Measurements from ENCODE around the gene ANKLE1. TPM values are rescaled to one million over a fixed set of nuclear protein-coding genes. Genes with fewer than 3 reads are reported as not detected.
A peak's percentile ranks its signal among the peaks of the same experiment; 100 is the strongest.

The ANKLE1 gene
- total RNA-seq, 4 donors from 2014 or later = under 0.01 to 3.0 (median 0.88) TPM

DNA sequence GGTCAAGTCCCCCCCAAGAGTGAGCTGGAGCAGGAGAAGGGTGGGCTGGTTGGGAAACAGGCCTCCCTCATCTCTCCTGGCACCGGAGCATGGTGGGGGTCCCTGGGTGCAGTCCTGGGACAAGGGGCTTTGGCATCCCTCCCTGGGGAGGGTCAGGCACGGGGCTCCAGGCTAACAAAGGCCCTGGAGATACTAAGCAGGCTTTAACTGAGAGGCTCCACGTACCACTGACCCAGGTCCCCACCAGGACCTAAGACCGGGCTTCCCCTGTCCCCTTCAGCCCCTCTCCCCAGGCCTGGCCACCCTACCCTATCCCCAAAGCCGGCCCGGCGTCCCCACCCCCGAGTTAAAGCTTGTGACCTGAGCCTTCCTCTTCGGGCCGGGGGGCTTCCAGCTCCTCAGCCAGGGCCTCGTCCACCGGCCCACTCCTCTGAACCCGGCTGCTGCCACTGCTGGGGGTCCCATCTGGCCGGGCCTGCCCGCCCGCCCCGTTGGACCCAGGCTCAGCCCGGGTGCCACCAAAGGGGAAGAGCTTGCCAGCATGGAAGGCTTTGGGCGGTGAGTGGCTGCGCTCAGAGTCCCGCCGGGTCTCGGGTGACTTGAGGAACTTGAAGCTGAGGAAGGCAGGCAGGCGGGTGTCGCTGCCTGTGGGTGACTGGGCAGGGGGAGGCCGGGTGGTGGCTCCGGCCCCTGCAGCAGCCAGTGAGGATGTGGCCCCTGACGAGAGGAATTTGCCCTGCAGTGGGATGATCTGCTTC lies 42.8 kb downstream of the ANKLE1 start:
- no peak overlapping the region for H3K27ac ChIP-seq (replicated peaks in 1 of 4)
- peaks cover 0 to 14% (median 2%) of the 10 kb centered on the region in 4 donors for H3K27me3 ChIP-seq
- WGBS = 94% methylated on average over 9 of the region's 28 CpGs
- H3K4me1 ChIP-seq = peaks cover 6 to 65% (median 58%) of the 10 kb centered on the region in 4 donors
- peaks cover 20 to 48% (median 36%) of the 10 kb centered on the region in 4 donors for H3K36me3 ChIP-seq
- TF ChIP-seq, protein P1, sequence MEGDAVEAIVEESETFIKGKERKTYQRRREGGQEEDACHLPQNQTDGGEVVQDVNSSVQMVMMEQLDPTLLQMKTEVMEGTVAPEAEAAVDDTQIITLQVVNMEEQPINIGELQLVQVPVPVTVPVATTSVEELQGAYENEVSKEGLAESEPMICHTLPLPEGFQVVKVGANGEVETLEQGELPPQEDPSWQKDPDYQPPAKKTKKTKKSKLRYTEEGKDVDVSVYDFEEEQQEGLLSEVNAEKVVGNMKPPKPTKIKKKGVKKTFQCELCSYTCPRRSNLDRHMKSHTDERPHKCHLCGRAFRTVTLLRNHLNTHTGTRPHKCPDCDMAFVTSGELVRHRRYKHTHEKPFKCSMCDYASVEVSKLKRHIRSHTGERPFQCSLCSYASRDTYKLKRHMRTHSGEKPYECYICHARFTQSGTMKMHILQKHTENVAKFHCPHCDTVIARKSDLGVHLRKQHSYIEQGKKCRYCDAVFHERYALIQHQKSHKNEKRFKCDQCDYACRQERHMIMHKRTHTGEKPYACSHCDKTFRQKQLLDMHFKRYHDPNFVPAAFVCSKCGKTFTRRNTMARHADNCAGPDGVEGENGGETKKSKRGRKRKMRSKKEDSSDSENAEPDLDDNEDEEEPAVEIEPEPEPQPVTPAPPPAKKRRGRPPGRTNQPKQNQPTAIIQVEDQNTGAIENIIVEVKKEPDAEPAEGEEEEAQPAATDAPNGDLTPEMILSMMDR (IDR thresholded peaks at IDR 0.05) = no peak
- TF ChIP-seq EP300 (IDR thresholded peaks at IDR 0.05) (no peak), POLR2A (IDR thresholded peaks at IDR 0.05; ENCODE audit: low read depth) (no peak), POLR2AphosphoS5 (IDR thresholded peaks at IDR 0.05) (no peak)
- H3K4me3 ChIP-seq = no peak overlapping the region
- no peaks in the 10 kb centered on the region for H3K9me3 ChIP-seq
- intact Hi-C loops (cut with DNase I) = no loop called here
- no peak for DNase-seq (ENCODE audit: extremely low spot score)

DNA sequence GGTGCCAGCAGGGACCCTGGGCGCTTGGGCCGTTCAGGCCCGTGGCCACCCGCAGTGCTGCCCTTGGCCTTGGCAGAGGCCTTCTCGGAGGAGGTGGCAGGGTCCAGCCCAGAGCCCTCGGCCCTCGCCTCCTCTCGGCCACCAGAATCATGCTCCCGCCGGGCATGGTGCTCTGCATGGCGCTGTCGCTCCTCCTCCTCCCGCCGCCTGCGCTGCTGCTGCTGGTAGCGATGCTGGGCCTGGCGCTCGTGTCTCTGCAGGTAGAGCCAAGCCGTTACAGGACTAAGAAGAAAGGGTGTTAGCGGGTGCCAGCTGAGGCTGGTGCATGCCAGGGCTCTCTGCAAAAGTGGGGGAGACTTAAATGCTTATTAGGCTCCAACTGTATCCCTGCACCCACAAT lies 43.4 kb downstream of the ANKLE1 start:
- whole genome bisulfite sequencing = 100% methylated on average over 10 of the region's 20 CpGs
- no peak overlapping the region for H3K4me3 ChIP-seq
- intact Hi-C loops (cut with DNase I) = no loop called here
- no peaks in the 10 kb centered on the region for H3K9me3 ChIP-seq
- no peak for DNase-seq (ENCODE audit: extremely low spot score)
- TF ChIP-seq POLR2AphosphoS5 (IDR thresholded peaks at IDR 0.05) (no peak), EP300 (IDR thresholded peaks at IDR 0.05) (no peak), POLR2A (IDR thresholded peaks at IDR 0.05; ENCODE audit: low read depth) (no peak)
- TF ChIP-seq, protein P1 (IDR thresholded peaks at IDR 0.05) = no peak
- peaks cover 0 to 20% (median 2%) of the 10 kb centered on the region in 4 donors for H3K27me3 ChIP-seq
- no peak overlapping the region for H3K27ac ChIP-seq (replicated peaks in 1 of 4)
- H3K4me1 ChIP-seq = peaks cover 6 to 68% (median 59%) of the 10 kb centered on the region in 4 donors
- peaks cover 14 to 47% (median 32%) of the 10 kb centered on the region in 4 donors for H3K36me3 ChIP-seq

DNA sequence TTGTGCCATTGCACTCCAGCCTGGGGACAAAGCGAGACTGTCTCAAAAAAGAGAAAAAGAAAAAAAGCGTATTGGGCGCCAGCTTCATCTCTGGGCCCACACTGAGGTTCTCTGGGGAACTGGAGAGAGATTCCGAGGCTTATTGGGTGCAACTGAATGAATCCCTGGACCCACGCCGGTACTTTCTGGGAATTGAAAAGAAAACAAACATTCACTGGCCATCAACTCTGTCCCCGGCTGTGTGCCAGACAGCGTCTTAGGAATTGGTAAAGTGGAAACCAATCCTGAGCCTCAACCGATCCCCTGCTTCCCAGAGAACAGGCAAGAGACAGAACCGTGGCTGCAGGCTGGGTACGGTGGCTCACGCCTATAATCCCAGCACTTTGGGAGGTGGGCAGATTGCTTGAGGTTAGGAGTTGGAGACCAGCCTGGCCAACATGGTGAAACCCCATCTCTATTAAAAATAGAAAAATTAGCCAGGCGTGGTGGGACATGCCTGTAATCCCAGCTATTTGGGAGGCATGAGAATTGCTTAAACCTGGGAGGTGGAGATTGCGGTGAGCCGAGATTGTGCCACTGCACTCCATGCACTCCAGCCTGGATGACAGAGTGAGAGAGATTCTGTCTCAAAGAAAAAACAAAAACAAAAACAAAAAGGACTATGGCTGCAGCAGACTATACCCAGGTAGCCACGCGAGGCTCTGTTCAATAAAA lies 44.3 kb downstream of the ANKLE1 start:
- TF ChIP-seq EP300 (IDR thresholded peaks at IDR 0.05) (no peak), POLR2A (IDR thresholded peaks at IDR 0.05; ENCODE audit: low read depth) (no peak), POLR2AphosphoS5 (IDR thresholded peaks at IDR 0.05) (no peak)
- TF ChIP-seq, protein P1 (IDR thresholded peaks at IDR 0.05) = no peak
- no peak for DNase-seq (ENCODE audit: extremely low spot score)
- Histone ChIP-seq H3K4me3 (no peak overlapping the region), H3K27me3 (peaks cover 0 to 29% (median 2%) of the 10 kb centered on the region in 4 donors), H3K9me3 (no peaks in the 10 kb centered on the region), H3K27ac (replicated peaks in 1 of 4) (peak overlapping the region in 1 of 4 donors; percentile 36), H3K4me1 (peaks cover 6 to 68% (median 59%) of the 10 kb centered on the region in 4 donors), H3K36me3 (peaks cover 7 to 47% (median 27%) of the 10 kb centered on the region in 4 donors)
- 74% methylated on average over 17 of the region's 17 CpGs for WGBS
- intact Hi-C loops (cut with DNase I) = no loop called here

DNA sequence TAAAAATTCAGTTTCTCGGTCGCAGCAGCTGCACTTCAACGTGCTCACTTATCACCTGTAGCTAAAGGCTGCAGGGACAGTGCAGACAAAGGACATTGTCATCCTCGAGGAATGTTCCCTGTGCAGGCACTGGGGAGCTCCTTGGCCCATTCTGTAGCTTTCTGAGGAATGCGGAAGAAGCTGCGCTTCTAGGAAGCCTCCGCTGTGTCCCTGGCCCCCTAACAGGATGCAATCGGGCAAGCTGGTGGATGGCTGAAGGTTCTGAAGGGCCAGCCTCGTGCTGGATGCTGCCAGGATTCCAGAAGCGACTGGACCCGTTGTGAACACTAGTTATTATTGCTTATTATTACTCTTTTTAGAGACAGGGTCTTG lies 44.9 kb downstream of the ANKLE1 start:
- intact Hi-C loops (cut with DNase I) = no loop called here
- Histone ChIP-seq H3K27ac (replicated peaks in 1 of 4) (peak overlapping the region in 1 of 4 donors; percentile 36), H3K36me3 (peaks cover 2 to 44% (median 25%) of the 10 kb centered on the region in 4 donors), H3K27me3 (peaks cover 0 to 33% (median 2%) of the 10 kb centered on the region in 4 donors), H3K4me1 (peaks cover 6 to 68% (median 59%) of the 10 kb centered on the region in 4 donors), H3K4me3 (no peak overlapping the region), H3K9me3 (no peaks in the 10 kb centered on the region)
- 79% methylated on average over 9 of the region's 11 CpGs for WGBS
- DNase-seq (ENCODE audit: extremely low spot score) = no peak
- TF ChIP-seq EP300 (IDR thresholded peaks at IDR 0.05) (no peak), POLR2AphosphoS5 (IDR thresholded peaks at IDR 0.05) (no peak), POLR2A (IDR thresholded peaks at IDR 0.05; ENCODE audit: low read depth) (no peak)
- TF ChIP-seq, protein P1 (IDR thresholded peaks at IDR 0.05) = no peak
